NAMALWA (cell line): ENCODE results near the gene PARVB.

Experiments
- DNase-seq: peaks from one replicate; pipeline ENCODE4 v3.0.0-alpha.2; 2015; ENCODE audit warnings: low spot score

The PARVB gene

GRCh38 chr22:44201665-44202064, 177.6 kb downstream of the PARVB start:
- DNase-seq, result no peak

- DNase-seq, result no peak
Measured at GRCh38 chr22:44202261-44202789, 178.2 kb downstream of the PARVB start.

- no peak for DNase-seq
Measured at GRCh38 chr22:44203203-44203602, 179.1 kb downstream of the PARVB start.

GRCh38 chr22:44204739-44205515, 180.8 kb downstream of the PARVB start:
- DNase-seq, result peak; percentile 37

- no peak for DNase-seq
Measured at GRCh38 chr22:44205516-44206329, 181.6 kb downstream of the PARVB start.

- no peak for DNase-seq
Measured at GRCh38 chr22:44206330-44206645, 182.2 kb downstream of the PARVB start.

- DNase-seq, result no peak
Measured at GRCh38 chr22:44206696-44207095, 182.6 kb downstream of the PARVB start.

- DNase-seq, result no peak
Measured at GRCh38 chr22:44207173-44207980, 183.3 kb downstream of the PARVB start.

GRCh38 chr22:44207981-44208317, 183.8 kb downstream of the PARVB start:
- DNase-seq, result no peak

- DNase-seq, result no peak
Measured at GRCh38 chr22:44209343-44209742, 185.2 kb downstream of the PARVB start.

GRCh38 chr22:44210722-44211121, 186.6 kb downstream of the PARVB start:
- no peak for DNase-seq

GRCh38 chr22:44211256-44211945, 187.3 kb downstream of the PARVB start:
- no peak for DNase-seq

GRCh38 chr22:44211946-44212930, 188.1 kb downstream of the PARVB start:
- DNase-seq, result no peak

GRCh38 chr22:44212936-44213335, 188.8 kb downstream of the PARVB start:
- no peak for DNase-seq

GRCh38 chr22:44213489-44214043, 189.5 kb downstream of the PARVB start:
- no peak for DNase-seq

GRCh38 chr22:44214187-44214586, 190.1 kb downstream of the PARVB start:
- DNase-seq, result no peak

- DNase-seq, result no peak
Measured at GRCh38 chr22:44214764-44215163, 190.7 kb downstream of the PARVB start.

- DNase-seq, result no peak
Measured at GRCh38 chr22:44215287-44215686, 191.2 kb downstream of the PARVB start.

- no peak for DNase-seq
Measured at GRCh38 chr22:44217346-44217745, 193.2 kb downstream of the PARVB start.

- no peak for DNase-seq
Measured at GRCh38 chr22:44218071-44218470, 194.0 kb downstream of the PARVB start.
